ENCODE results near the gene DGKA. TPM values are rescaled to one million over a fixed set of nuclear protein-coding genes. Genes with fewer than 3 reads are reported as not detected.
A peak's percentile ranks its signal among the peaks of the same experiment; 100 is the strongest.

DGKA gene
- 24.1 and 25.9 TPM in 2 replicates for total RNA-seq (2021)
- long read RNA-seq, transcript DGKA-201 (24 exons, 2,909 nt): major isoform, 29 of 60 reads
- long read RNA-seq, partial matches to known transcripts: 3 of 60 reads
- long read RNA-seq, other reads (novel, unspliced or antisense): 25 of 60 reads

- peaks cover 6% of the 10 kb centered on the region; the same call in 1 of the 2 replicates for H3K79me2 ChIP-seq (ENCODE audit: insufficient read depth, low read length)
- peaks cover 6% of the 10 kb centered on the region; the same call in 1 of the 2 replicates for H3K4me1 ChIP-seq (ENCODE audit: insufficient read depth, low read length)
- no peak within 1 kb of the TSS for H3K56ac ChIP-seq (ENCODE audit: insufficient read length, low read depth, low read length)
- TF ChIP-seq, protein P1, sequence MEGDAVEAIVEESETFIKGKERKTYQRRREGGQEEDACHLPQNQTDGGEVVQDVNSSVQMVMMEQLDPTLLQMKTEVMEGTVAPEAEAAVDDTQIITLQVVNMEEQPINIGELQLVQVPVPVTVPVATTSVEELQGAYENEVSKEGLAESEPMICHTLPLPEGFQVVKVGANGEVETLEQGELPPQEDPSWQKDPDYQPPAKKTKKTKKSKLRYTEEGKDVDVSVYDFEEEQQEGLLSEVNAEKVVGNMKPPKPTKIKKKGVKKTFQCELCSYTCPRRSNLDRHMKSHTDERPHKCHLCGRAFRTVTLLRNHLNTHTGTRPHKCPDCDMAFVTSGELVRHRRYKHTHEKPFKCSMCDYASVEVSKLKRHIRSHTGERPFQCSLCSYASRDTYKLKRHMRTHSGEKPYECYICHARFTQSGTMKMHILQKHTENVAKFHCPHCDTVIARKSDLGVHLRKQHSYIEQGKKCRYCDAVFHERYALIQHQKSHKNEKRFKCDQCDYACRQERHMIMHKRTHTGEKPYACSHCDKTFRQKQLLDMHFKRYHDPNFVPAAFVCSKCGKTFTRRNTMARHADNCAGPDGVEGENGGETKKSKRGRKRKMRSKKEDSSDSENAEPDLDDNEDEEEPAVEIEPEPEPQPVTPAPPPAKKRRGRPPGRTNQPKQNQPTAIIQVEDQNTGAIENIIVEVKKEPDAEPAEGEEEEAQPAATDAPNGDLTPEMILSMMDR (conservative IDR thresholded peaks at IDR 0.05): peak; percentile 73
- H2AFZ ChIP-seq (ENCODE audit: low read length): no peak within 1 kb of the TSS
- no peak within 1 kb of the TSS for H3K23ac ChIP-seq (ENCODE audit: insufficient read length, low read depth, low read length)
- H2AK5ac ChIP-seq (ENCODE audit: insufficient read length, low read length): no peak within 1 kb of the TSS
- H3K9me3 ChIP-seq (ENCODE audit: control insufficient read depth, low read depth, low read length): no peaks in the 10 kb centered on the region
- H2BK15ac ChIP-seq (ENCODE audit: low read depth, low read length): no peak within 1 kb of the TSS
- no peaks in the 10 kb centered on the region for H4K20me1 ChIP-seq (ENCODE audit: control insufficient read depth, insufficient read depth, insufficient read length)
- H3T11ph ChIP-seq (ENCODE audit: low read length): no peak within 1 kb of the TSS
- H3K23me2 ChIP-seq (ENCODE audit: insufficient read length, low read depth, low read length, poor library complexity, severe bottlenecking): peaks cover 21% of the 10 kb centered on the region
- no peak within 1 kb of the TSS for H2BK120ac ChIP-seq (ENCODE audit: low read depth, low read length, poor library complexity, severe bottlenecking)
- peak within 1 kb of the TSS; percentile 88 for H3K4me2 ChIP-seq (ENCODE audit: insufficient read depth, insufficient read length, low read length)
- no peak within 1 kb of the TSS for H2BK20ac ChIP-seq (ENCODE audit: low read depth, low read length, poor library complexity, severe bottlenecking)
- no peak within 1 kb of the TSS for H3K4ac ChIP-seq (ENCODE audit: low read depth, low read length)
- no peak within 1 kb of the TSS for H3K27ac ChIP-seq (ENCODE audit: insufficient read length, low read depth, low read length)
- H4K91ac ChIP-seq (ENCODE audit: insufficient read length, low read depth, low read length): no peak within 1 kb of the TSS
- peaks cover 32 to 37% of the 10 kb centered on the region in 2 experiments for H3K4me1 Mint-ChIP-seq
- peak within 1 kb of the TSS; percentile 57 for H3K9ac ChIP-seq (ENCODE audit: extremely low read depth, insufficient read length, low read length)
- H4K5ac ChIP-seq (ENCODE audit: insufficient read length, low read depth, low read length): no peak within 1 kb of the TSS
- peak within 1 kb of the TSS; percentile 82 for H3K4me3 Mint-ChIP-seq
- DNase-seq: peak; percentile 69
- peak within 1 kb of the TSS; percentile 41 to 89 (median 89); a peak in 6 of 7 replicates for H3K27ac Mint-ChIP-seq
- no peaks in the 10 kb centered on the region; a peak in 1 of 5 replicates for H3K9me3 Mint-ChIP-seq
- no peak within 1 kb of the TSS for H3K18ac ChIP-seq (ENCODE audit: insufficient read length, low read depth, low read length)
- no peak within 1 kb of the TSS for H3K14ac ChIP-seq (ENCODE audit: insufficient read depth, low read length)
- peaks cover 0 to 3% (median under 1%) of the 10 kb centered on the region in 3 experiments; a peak in 2 of 7 replicates for H3K36me3 Mint-ChIP-seq (ENCODE audit: insufficient read depth in 1 of 3, low read depth in 3 of 3)
- H3K27me3 Mint-ChIP-seq (ENCODE audit: low read depth): peaks cover 32% of the 10 kb centered on the region
- no peak within 1 kb of the TSS for H4K8ac ChIP-seq (replicated peaks; ENCODE audit: insufficient read length, low read depth, low read length)
- no peak within 1 kb of the TSS for H2BK12ac ChIP-seq (ENCODE audit: insufficient read length, low read depth, low read length)
- H3K79me1 ChIP-seq (ENCODE audit: insufficient read depth, low read depth, low read length, poor library complexity, severe bottlenecking): no peaks in the 10 kb centered on the region
- peaks cover 4% of the 10 kb centered on the region; the same call in 1 of the 2 replicates for H3K27me3 ChIP-seq (ENCODE audit: insufficient read depth, low read length)
- H2BK5ac ChIP-seq (ENCODE audit: insufficient read length, low read length): no peak within 1 kb of the TSS
- no CpG with 5 or more reads among the region's 3 CpGs for WGBS (ENCODE audit: extremely low coverage, insufficient read length, low lambda C conversion rate)
These were observed at the start of gene DGKA for GRCh38 chr12:55930771-55931316. Gene DGKA, plus strand, starts transcription at chr12:55931162. Its CDS starts 5,342 bp downstream, at chr12:55936504.

Measured in H9 (cell line).